HFF-Myc (cell line): ENCODE measurements around the gene TBC1D7.

ENCODE experiments used
- DNase-seq: peaks from one replicate; pipeline ENCODE4 v3.0.0-alpha.2; 2011; ENCODE audit warnings: low read depth; ENCODE audit errors: extremely low read depth
- H3K4me3 ChIP-seq: replicated peaks from 2 replicates; pipeline ENCODE4 v1.5.1; 2011; ENCODE audit warnings: low read depth, mild to moderate bottlenecking, control low read depth, low read length
- CTCF ChIP-seq: IDR thresholded peaks from 2 replicates; pipeline ENCODE4 v1.5.1; 2012; ENCODE audit warnings: mild to moderate bottlenecking, low read depth, low read length, control low read depth; ENCODE audit errors: missing control alignments

The TBC1D7 gene

GRCh38 chr6:13358511-13358910 lies 30.2 kb upstream of the TBC1D7 start:
- H3K4me3 ChIP-seq, result no peak overlapping the region
- no peak for TF ChIP-seq CTCF
- DNase-seq, result no peak

- H3K4me3 ChIP-seq, result no peak overlapping the region
- TF ChIP-seq CTCF, result no peak
- peak; percentile 27 for DNase-seq
These were observed 29.3 kb upstream of the TBC1D7 start for GRCh38 chr6:13357551-13358075.

- H3K4me3 ChIP-seq, result no peak overlapping the region
- no peak for DNase-seq
- no peak for TF ChIP-seq CTCF
These were observed 27.9 kb upstream of the TBC1D7 start for GRCh38 chr6:13355999-13356785.

- no peak overlapping the region for H3K4me3 ChIP-seq
- TF ChIP-seq CTCF, result no peak
- peak; percentile 90 for DNase-seq
These were observed 27.0 kb upstream of the TBC1D7 start for GRCh38 chr6:13355043-13355945.

- DNase-seq, result peak; percentile 59
- TF ChIP-seq CTCF, result no peak
- H3K4me3 ChIP-seq, result no peak overlapping the region
These were observed 26.1 kb upstream of the TBC1D7 start for GRCh38 chr6:13354331-13355042.

- no peak for DNase-seq
- no peak for TF ChIP-seq CTCF
- H3K4me3 ChIP-seq, result no peak overlapping the region
These were observed 23.8 kb upstream of the TBC1D7 start for GRCh38 chr6:13352165-13352564.
